Caco-2 (cell line): ENCODE data around the gene SPEG. TPM values are rescaled to one million over a fixed set of nuclear protein-coding genes. Genes with fewer than 3 reads are reported as not detected.

Experiments
- BruUV-seq: library from RNA; stranded (reverse); fragments of 400-500 nt; replicated peaks from 2 replicates; lab custom pipeline; 2021; lab: Mats Ljungman, UMichigan
- CTCF ChIA-PET: fragments of 300-600 bp; sonication (Branson Sonifier 250); formaldehyde crosslinking; loops from one replicate; lab custom pipeline; 2022; ENCODE audit warnings: antibody characterized with exemption; lab: Charles Lee
- POLR2A ChIA-PET: fragments of 300-600 bp; sonication (Branson Sonifier 250); formaldehyde crosslinking; loops from one replicate; lab custom pipeline; 2022; ENCODE audit warnings: antibody characterized with exemption; lab: Charles Lee
- DNase-seq, 2 experiments: peaks; one replicate each; pipeline versions ENCODE4 v3.0.0 to v3.0.0-alpha.2; 2020 to 2022
- H3K27me3 ChIP-seq: replicated peaks from 2 replicates; pipeline ENCODE4 v1.6.0; 2011; ENCODE audit warnings: low read length; ENCODE audit not compliant: control insufficient read depth, insufficient read depth
- H3K36me3 ChIP-seq: 2 replicates; pipeline ENCODE4 v1.5.1; 2011; ENCODE audit warnings: low read length; ENCODE audit not compliant: control insufficient read depth, insufficient read depth
- H3K4me1 ChIP-seq: fragments of 250-450 bp; sonication (Bioruptor Pico); 2 replicates; pipeline ENCODE4 v1.5.1; 2020; ENCODE audit warnings: mild to moderate bottlenecking
- H3K4me3 ChIP-seq: 2 replicates; pipeline ENCODE4 v1.5.1; 2011; ENCODE audit warnings: low read depth, mild to moderate bottlenecking, control low read depth, low read length
- H3K9me3 ChIP-seq: fragments of 250-450 bp; sonication (Bioruptor Pico); 2 replicates; pipeline ENCODE4 v1.5.1; 2020; ENCODE audit warnings: mild to moderate bottlenecking, moderate library complexity
- H3K27ac Mint-ChIP-seq: one replicate; pipeline ENCODE4 v1.8.0; 2022; ENCODE audit warnings: mixed read lengths; ENCODE audit not compliant: unreplicated experiment
- H3K27me3 Mint-ChIP-seq: one replicate; pipeline ENCODE4 v1.8.0; 2022; ENCODE audit warnings: mixed read lengths; ENCODE audit not compliant: insufficient read depth, unreplicated experiment
- H3K36me3 Mint-ChIP-seq: one replicate; pipeline ENCODE4 v1.8.0; 2022; ENCODE audit warnings: mild to moderate bottlenecking, mixed read lengths; ENCODE audit not compliant: insufficient read depth, unreplicated experiment
- H3K4me1 Mint-ChIP-seq: one replicate; pipeline ENCODE4 v1.8.0; 2022; ENCODE audit warnings: low read depth, mixed read lengths; ENCODE audit not compliant: unreplicated experiment
- H3K4me3 Mint-ChIP-seq: one replicate; pipeline ENCODE4 v1.8.0; 2022; ENCODE audit warnings: mild to moderate bottlenecking, moderate library complexity, mixed read lengths; ENCODE audit not compliant: unreplicated experiment
- H3K9me3 Mint-ChIP-seq: one replicate; pipeline ENCODE4 v1.8.0; 2022; ENCODE audit warnings: mixed read lengths; ENCODE audit not compliant: unreplicated experiment
- intact Hi-C: fragments of 100-400 bp; cut with micrococcal nuclease; formaldehyde crosslinking; loops from one replicate; pipeline ENCODE4 v1.10.0; 2022; ENCODE audit not compliant: unreplicated experiment
- total RNA-seq: library from RNA; stranded (reverse); gene quantifications from 2 replicates; pipeline ENCODE4 v1.2.3, GENCODE V29; 2022
- TF ChIP-seq, protein P1 (sequence below), 2 experiments: fragments of 200-600 bp in 1 of 2; IDR thresholded peaks; 1 replicate in 1 of 2; 2 replicates in 1 of 2; pipeline versions ENCODE4 v1.5.1 to v1.8.0; 2011 to 2022; ENCODE audit warnings: antibody characterized with exemption in 1 of 2, control low read depth in 1 of 2, inconsistent platforms in 1 of 2, low read depth in 1 of 2, low read length in 1 of 2, mild to moderate bottlenecking in 1 of 2, moderate library complexity in 1 of 2; ENCODE audit not compliant: insufficient read depth in 1 of 2, severe bottlenecking in 1 of 2, unreplicated experiment in 1 of 2

SPEG gene
- total RNA-seq, 1 experiment from 2014 or later: 18.6 TPM

DNA sequence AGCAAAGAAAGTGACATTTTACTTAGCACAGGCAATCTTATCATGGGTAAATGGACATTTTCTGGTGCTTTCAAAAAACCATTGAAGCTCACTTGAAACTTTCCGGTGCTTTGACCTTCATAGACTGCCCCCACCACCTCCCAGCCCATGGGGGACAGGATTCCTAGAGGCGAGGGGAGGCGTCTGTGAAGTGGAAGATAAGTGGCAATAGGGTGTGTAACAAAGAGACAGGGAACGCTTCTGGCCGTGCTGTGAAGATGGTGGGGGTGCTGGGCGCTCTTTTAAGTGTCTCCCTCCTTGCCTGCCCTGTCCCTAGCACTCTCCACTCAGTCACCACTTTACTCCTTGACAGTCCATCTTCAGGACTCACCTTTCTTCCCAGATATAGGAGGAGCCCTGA, 40.6 kb downstream of the SPEG start:
- Histone ChIP-seq H3K4me3 (no peak overlapping the region), H3K4me1 (no peaks in the 10 kb centered on the region), H3K36me3 (no peaks in the 10 kb centered on the region), H3K27me3 (no peaks in the 10 kb centered on the region), H3K9me3 (no peaks in the 10 kb centered on the region)
- TF ChIP-seq, protein P1, sequence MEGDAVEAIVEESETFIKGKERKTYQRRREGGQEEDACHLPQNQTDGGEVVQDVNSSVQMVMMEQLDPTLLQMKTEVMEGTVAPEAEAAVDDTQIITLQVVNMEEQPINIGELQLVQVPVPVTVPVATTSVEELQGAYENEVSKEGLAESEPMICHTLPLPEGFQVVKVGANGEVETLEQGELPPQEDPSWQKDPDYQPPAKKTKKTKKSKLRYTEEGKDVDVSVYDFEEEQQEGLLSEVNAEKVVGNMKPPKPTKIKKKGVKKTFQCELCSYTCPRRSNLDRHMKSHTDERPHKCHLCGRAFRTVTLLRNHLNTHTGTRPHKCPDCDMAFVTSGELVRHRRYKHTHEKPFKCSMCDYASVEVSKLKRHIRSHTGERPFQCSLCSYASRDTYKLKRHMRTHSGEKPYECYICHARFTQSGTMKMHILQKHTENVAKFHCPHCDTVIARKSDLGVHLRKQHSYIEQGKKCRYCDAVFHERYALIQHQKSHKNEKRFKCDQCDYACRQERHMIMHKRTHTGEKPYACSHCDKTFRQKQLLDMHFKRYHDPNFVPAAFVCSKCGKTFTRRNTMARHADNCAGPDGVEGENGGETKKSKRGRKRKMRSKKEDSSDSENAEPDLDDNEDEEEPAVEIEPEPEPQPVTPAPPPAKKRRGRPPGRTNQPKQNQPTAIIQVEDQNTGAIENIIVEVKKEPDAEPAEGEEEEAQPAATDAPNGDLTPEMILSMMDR (IDR thresholded peaks at IDR 0.05; ENCODE audit: insufficient read depth in 1 of 2, low read depth in 1 of 2, low read length in 1 of 2, severe bottlenecking in 1 of 2, unreplicated experiment in 1 of 2): no peak
- Mint-ChIP-seq H3K4me3 (no peak overlapping the region), H3K27ac (no peak overlapping the region), H3K4me1 (no peaks in the 10 kb centered on the region), H3K9me3 (no peaks in the 10 kb centered on the region), H3K27me3 (no peaks in the 10 kb centered on the region), H3K36me3 (no peaks in the 10 kb centered on the region)
- POLR2A ChIA-PET: no interaction called here
- CTCF ChIA-PET: interaction anchor here (1.2 to 3.5 kb wide), 4 partner anchors 20 to 87 kb away, joined by 3 to 22 read pairs (median 8); partner anchors contain the start of genes DNPEP and GMPPA
- intact Hi-C loops: no loop called here
- DNase-seq: no peak
- BruUV-seq: no TSS peak

DNA sequence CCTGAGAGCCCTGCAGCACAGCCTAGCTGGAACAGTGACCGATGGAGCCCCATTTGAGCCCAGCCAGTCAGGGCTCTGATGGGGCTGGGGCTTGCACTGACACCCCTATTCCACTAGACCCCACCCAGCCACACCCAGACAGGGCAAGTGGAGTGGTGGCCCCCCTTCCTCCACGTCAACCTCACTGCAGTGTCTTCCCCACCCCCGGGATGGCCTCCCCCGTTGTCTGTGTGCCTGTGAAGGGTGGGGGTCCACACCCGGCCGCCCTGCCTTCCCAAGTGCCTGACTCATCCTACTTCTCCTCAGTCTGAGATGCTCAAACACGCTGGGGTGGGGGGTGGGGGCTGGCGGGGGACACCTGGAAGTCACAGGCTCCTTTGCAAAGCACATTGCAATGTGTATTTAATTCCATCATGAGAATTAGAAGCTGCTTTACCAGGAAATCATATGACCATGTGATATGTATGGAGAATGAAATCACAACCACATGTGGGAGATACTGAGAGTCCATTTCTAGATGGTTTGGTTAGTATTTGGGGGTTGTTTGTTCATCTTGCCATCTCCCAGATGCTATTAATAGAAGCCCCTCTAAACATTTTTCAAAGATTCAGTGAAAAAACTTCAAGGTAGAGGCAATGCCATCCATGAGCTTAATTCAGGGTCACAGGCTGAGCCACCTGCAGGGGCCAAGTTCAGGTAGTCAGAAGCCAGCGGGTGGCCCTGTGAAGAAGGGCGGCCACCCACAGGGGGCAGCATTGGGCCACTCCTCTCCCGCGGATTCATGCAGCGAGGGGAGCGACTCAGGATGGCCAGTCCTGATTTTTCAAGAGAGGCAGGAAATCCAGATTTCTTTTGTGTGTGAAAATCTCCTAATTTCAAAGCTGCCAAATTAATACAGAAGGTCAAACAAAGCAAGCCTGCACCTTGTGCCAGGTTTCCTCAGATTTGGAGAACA, 41.3 kb downstream of the SPEG start:
- Mint-ChIP-seq H3K36me3 (no peaks in the 10 kb centered on the region), H3K4me3 (peak overlapping the region; percentile 10), H3K27me3 (no peaks in the 10 kb centered on the region), H3K4me1 (no peaks in the 10 kb centered on the region), H3K27ac (no peak overlapping the region), H3K9me3 (no peaks in the 10 kb centered on the region)
- Histone ChIP-seq H3K36me3 (no peaks in the 10 kb centered on the region), H3K4me3 (no peak overlapping the region), H3K27me3 (no peaks in the 10 kb centered on the region), H3K4me1 (no peaks in the 10 kb centered on the region), H3K9me3 (no peaks in the 10 kb centered on the region)
- intact Hi-C loops: loop anchor here (1.0 kb wide), 2 partner anchors 45 to 54 kb away; no protein-coding TSS in a partner anchor
- TF ChIP-seq, protein P1 (IDR thresholded peaks at IDR 0.05; ENCODE audit: insufficient read depth in 1 of 2, low read depth in 1 of 2, low read length in 1 of 2, severe bottlenecking in 1 of 2, unreplicated experiment in 1 of 2): peak; percentile 91 to 94
- BruUV-seq: no TSS peak
- peak; percentile 74 to 87 for DNase-seq
- ChIA-PET CTCF (interaction anchor here (0.6 to 3.5 kb wide), 8 partner anchors 12 to 88 kb away, joined by 3 to 22 read pairs (median 4); partner anchors contain the start of genes DNPEP and GMPPA), POLR2A (interaction anchor here (0.5 kb wide), 1 partner anchor 33 kb away, joined by 3 read pairs; no protein-coding TSS in a partner anchor)

DNA sequence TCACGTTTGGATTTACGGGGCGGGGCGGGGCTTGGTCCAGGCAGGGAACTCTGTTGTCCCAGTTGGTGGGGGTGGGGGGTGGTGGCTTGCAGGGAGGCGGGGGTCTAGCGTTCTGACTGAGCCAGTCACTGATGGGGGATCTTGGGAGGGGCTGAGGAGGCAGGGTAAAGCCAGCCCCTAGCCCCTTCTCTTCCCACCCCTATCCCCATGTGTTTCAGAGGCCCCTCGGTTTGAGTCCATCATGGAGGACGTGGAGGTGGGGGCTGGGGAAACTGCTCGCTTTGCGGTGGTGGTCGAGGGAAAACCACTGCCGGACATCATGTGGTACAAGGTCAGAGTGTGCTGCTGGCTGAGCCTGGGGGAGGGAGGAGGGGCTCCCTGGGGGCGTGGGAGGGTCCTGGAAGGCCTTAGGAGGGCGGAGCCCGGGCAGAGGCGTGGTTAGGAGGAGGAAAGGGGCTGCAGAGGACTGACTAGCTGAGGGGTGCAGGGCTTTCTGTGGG, 42.1 kb downstream of the SPEG start:
- Mint-ChIP-seq H3K36me3 (no peaks in the 10 kb centered on the region), H3K27me3 (no peaks in the 10 kb centered on the region), H3K4me1 (no peaks in the 10 kb centered on the region), H3K4me3 (peak overlapping the region; percentile 10), H3K27ac (no peak overlapping the region), H3K9me3 (no peaks in the 10 kb centered on the region)
- ChIA-PET CTCF (interaction anchor here (1.0 to 3.5 kb wide), 5 partner anchors 16 to 88 kb away, joined by 3 to 22 read pairs (median 7); partner anchors contain the start of genes DNPEP and GMPPA), POLR2A (no interaction called here)
- intact Hi-C loops: loop anchor here (1.0 kb wide), 2 partner anchors 45 to 54 kb away; no protein-coding TSS in a partner anchor
- no TSS peak for BruUV-seq
- TF ChIP-seq, protein P1 (IDR thresholded peaks at IDR 0.05; ENCODE audit: insufficient read depth in 1 of 2, low read depth in 1 of 2, low read length in 1 of 2, severe bottlenecking in 1 of 2, unreplicated experiment in 1 of 2): no peak
- Histone ChIP-seq H3K27me3 (no peaks in the 10 kb centered on the region), H3K36me3 (no peaks in the 10 kb centered on the region), H3K9me3 (no peaks in the 10 kb centered on the region), H3K4me1 (no peaks in the 10 kb centered on the region), H3K4me3 (no peak overlapping the region)
- no peak for DNase-seq
